ENCODE data around the gene SPIRE1.

Gene SPIRE1

DNA sequence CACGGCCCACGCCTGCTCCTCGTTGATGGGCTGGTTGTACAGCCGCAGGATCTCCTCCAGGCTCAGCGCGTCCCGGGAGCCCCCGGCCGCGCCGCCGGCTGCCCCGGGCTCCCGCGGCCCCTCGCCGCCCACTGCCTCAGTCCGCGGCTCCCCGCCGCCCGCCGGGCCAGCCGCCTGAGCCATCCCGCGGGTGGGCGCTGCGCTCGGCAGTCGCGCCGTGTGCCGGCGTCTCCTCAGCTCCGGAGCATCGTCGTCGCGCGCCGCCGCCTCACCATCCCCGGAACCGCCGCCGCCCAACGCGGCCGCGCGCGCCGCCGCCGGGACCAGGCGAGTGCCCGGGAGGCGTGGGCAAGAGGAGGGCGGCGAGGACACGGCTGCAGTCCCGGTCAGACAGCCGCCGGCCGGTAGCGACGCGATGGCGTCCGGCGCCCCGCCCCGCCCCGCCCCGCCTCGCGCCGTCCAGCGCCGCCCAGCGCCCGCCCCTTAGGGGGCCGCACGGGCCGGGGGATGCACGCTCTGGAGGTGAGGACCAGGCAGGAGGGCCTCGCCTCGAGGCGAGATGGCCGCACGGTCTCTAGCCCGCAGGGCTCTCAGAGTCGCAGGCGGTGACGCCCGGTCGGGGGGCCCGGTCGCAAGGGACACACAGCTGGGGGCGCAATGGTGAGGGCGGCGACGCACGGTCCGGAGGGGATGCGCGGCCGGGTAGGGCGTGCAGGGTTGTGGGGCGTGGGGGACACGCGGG lies at the start of gene SPIRE1:
TSS of gene SPIRE1 (minus strand) at position 424 of the 742 bp plus-strand sequence. CDS start at position 183, 241 bp downstream.
- Mint-ChIP-seq H3K4me1 (ENCODE audit: low read depth) (peaks cover 32% of the 10 kb centered on the region), H3K27me3 (ENCODE audit: low read depth) (peaks cover 16% of the 10 kb centered on the region), H3K9me3 (no peaks in the 10 kb centered on the region), H3K4me3 (peak within 1 kb of the TSS; percentile 86), H3K36me3 (ENCODE audit: low read depth) (peaks cover 7% of the 10 kb centered on the region), H3K27ac (peak within 1 kb of the TSS; percentile 81)
- peak; percentile 60 for DNase-seq (ENCODE audit: low spot score)

DNA sequence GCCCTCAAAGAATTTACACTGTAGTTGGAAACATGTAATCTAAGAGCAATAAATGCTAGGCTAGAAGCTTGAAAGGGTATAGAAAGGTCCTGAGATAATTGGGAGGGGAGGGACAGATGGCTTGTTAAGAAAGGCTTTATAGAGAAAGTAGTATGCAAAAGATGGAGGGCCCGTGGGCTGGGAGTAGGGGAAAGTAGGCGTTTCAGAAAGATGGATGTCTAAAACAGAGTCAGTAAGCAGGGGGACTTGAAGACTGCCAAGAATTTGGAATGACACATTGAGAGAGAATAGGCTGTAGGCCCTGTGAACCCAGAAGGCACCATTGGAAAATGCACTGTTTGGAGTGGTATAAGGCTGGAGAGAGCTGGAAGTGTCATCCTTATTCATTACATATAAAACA lies 45.8 kb upstream of the SPIRE1 start:
- Mint-ChIP-seq H3K4me1 (ENCODE audit: low read depth) (peaks cover 33% of the 10 kb centered on the region), H3K9me3 (no peaks in the 10 kb centered on the region), H3K27ac (peak overlapping the region; percentile 92), H3K36me3 (ENCODE audit: low read depth) (peaks cover 42% of the 10 kb centered on the region), H3K27me3 (ENCODE audit: low read depth) (no peaks in the 10 kb centered on the region), H3K4me3 (peak overlapping the region; percentile 90)
- DNase-seq (ENCODE audit: low spot score) = no peak

DNA sequence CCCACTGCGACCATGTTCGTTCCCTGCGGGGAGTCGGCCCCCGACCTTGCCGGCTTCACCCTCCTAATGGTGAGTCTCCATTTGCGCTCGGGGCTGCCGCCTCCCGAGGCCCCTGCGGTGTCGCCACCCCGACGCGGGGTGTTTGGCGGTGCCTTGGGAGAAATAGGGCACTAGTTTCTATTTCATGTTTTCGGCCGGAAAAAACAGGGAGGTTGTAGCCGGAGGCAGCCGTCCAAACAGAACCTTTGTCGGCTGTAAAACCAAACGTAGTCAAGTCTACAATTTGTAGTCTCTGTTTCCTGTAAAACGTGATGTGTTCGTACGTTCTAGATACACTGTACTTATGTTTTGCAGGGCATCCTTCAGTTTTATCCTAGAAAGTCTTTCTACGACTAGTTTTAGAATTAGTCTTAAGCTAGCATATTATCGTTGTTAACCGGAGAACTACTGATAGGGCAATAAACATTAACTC lies 45.2 kb upstream of the SPIRE1 start:
- H3K27me3 Mint-ChIP-seq (ENCODE audit: low read depth) = no peaks in the 10 kb centered on the region
- no peak for DNase-seq (ENCODE audit: low spot score)
- H3K27ac Mint-ChIP-seq = peak overlapping the region; percentile 92
- H3K9me3 Mint-ChIP-seq = no peaks in the 10 kb centered on the region
- peaks cover 34% of the 10 kb centered on the region for H3K4me1 Mint-ChIP-seq (ENCODE audit: low read depth)
- H3K36me3 Mint-ChIP-seq (ENCODE audit: low read depth) = peaks cover 45% of the 10 kb centered on the region
- H3K4me3 Mint-ChIP-seq = peak overlapping the region; percentile 90

DNA sequence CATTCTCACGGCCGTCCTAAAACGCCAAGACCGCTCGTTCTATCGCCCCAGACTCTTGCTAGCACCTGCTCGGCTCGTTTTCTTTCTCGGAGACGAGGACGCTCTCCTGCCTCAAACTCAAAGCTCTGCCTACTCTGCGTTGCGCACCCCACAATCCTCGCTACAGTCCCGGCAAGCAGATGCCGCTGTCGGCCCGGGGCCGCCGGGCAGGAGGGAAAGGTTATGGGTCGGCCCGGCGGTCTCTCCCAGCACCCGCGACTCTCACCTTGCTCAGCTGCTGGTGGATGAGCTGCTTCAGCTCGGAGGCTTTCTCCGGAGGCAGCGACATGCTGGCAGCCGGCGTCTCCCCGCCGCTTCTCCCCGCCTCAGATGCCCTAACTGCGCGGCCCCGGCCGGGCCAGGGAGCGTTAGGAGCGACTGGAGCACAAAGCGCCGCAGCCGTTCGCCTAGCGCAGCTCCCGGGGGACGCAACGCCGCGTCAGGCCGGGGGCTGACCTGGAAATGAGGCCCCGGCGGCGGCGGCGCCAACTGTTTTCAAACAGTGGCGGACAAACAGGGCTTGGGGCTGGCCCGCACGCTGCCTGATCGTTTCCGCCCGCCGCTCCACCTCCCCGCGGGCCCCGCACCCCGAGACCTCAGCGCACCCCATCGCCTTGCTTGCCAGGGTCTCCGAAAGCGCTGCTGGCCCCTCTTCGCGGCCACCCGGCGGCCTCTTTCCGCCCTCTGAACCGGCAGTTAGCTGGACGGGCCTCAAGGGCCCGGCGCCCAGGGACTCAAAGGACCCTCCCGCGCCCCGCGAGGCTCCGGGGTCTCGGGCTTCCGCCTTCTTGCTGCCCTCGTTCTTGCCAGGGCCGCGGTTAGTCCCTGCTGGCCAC lies 44.6 kb upstream of the SPIRE1 start, which contains the start of the genes CEP76 and PSMG2:
TSS of gene CEP76 (minus strand) at position 503 of the 875 bp plus-strand sequence. CDS start at position 328, 175 bp downstream.
TSS of gene PSMG2 (plus strand) at position 822 of the 875 bp plus-strand sequence. CDS start 66 bp downstream, outside the sequence.
- peak within 1 kb of the TSS; percentile 92 for H3K27ac Mint-ChIP-seq
- H3K4me1 Mint-ChIP-seq (ENCODE audit: low read depth) = peaks cover 34% of the 10 kb centered on the region
- no peaks in the 10 kb centered on the region for H3K9me3 Mint-ChIP-seq
- no peaks in the 10 kb centered on the region for H3K27me3 Mint-ChIP-seq (ENCODE audit: low read depth)
- H3K36me3 Mint-ChIP-seq (ENCODE audit: low read depth) = peaks cover 44% of the 10 kb centered on the region
- peak within 1 kb of the TSS; percentile 90 for H3K4me3 Mint-ChIP-seq
- DNase-seq (ENCODE audit: low spot score) = peak; percentile 84

DNA sequence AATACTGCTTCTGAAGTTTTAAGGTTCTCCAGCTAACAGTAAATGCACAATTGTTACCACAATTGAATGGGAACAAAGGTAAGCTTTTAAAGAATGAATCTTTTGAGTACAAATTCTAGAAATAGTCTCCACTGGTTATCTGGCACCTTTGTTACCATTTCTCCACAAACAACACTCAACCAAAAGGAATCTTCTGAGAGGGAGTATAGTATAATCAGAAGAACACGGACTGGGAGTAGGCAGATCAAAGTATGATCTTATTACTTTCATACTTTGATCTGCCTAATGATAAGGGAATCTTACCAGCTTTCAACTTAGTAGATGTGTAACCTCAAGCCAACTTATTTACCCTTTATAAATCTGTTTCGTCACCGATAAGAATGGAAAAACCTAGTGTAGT lies 43.3 kb upstream of the SPIRE1 start:
- Mint-ChIP-seq H3K4me1 (ENCODE audit: low read depth) (peaks cover 35% of the 10 kb centered on the region), H3K36me3 (ENCODE audit: low read depth) (peaks cover 46% of the 10 kb centered on the region), H3K27me3 (ENCODE audit: low read depth) (no peaks in the 10 kb centered on the region), H3K9me3 (no peaks in the 10 kb centered on the region), H3K4me3 (peak overlapping the region; percentile 90), H3K27ac (peak overlapping the region; percentile 92)
- no peak for DNase-seq (ENCODE audit: low spot score)

DNA sequence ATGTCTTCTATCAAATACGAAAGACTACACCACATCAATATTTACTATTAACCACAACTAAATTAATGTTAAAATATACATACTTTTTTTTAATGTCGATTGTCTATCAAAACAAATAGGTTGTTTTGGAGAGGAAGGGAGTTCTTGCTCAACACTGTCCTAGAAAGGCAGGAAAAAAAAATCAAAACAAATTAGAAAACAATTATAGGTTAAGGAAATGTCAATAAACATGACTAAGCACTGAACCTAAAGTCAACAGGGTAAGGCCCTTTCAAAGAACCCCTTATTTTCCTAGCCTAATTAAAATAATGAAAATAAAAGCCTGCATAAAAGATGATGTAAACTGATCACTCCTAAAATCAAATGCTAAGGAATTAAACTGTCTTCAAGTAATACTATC lies 41.8 kb upstream of the SPIRE1 start:
- H3K27ac Mint-ChIP-seq = no peak overlapping the region
- H3K4me1 Mint-ChIP-seq (ENCODE audit: low read depth) = peaks cover 26% of the 10 kb centered on the region
- no peak for DNase-seq (ENCODE audit: low spot score)
- H3K27me3 Mint-ChIP-seq (ENCODE audit: low read depth) = no peaks in the 10 kb centered on the region
- H3K36me3 Mint-ChIP-seq (ENCODE audit: low read depth) = peaks cover 41% of the 10 kb centered on the region
- no peaks in the 10 kb centered on the region for H3K9me3 Mint-ChIP-seq
- H3K4me3 Mint-ChIP-seq = no peak overlapping the region

DNA sequence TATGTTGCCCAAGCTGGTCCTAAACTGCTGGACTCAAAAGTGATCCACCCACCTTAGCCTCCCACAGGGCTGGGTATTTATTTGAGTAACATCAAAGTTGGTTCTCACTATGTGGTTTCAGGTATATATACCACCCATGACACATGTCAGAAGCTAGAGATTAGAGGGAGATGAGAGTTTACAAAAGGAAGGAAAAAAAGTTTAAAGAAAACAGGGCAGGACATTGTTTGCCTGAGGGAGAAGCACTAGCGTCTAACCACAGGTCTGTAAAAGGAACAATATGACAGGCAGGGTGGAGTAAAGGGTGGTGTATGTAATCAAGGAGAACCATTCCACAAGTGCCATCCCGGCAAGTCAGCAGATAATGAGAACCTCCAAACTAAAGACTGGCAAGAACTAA lies 36.1 kb upstream of the SPIRE1 start:
- H3K36me3 Mint-ChIP-seq (ENCODE audit: low read depth) = peaks cover 35% of the 10 kb centered on the region
- peaks cover 23% of the 10 kb centered on the region for H3K4me1 Mint-ChIP-seq (ENCODE audit: low read depth)
- peak; percentile 13 for DNase-seq (ENCODE audit: low spot score)
- H3K27ac Mint-ChIP-seq = peak overlapping the region; percentile 0
- no peaks in the 10 kb centered on the region for H3K9me3 Mint-ChIP-seq
- no peaks in the 10 kb centered on the region for H3K27me3 Mint-ChIP-seq (ENCODE audit: low read depth)
- H3K4me3 Mint-ChIP-seq = no peak overlapping the region

DNA sequence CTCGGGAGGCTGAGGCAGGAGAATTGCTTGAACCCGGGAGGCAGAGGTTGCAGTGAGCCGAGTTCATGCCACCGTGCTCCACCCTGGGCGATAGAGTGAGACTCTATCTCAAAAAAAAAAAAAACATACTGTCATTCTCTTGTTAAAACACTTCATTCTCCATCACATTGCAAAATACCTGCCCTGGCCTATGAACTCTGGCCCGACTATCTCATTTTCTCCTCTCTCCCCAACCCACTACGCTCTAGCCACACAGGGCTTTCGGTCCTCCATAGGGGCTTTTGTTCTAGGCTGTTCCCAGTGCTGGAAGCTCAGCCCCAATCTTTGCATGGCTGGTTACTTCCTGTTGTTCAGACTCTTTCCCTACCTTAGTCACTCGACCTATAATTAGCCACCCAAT lies 34.3 kb upstream of the SPIRE1 start:
- Mint-ChIP-seq H3K4me3 (no peak overlapping the region), H3K27ac (peak overlapping the region; percentile 33), H3K9me3 (no peaks in the 10 kb centered on the region), H3K4me1 (ENCODE audit: low read depth) (peaks cover 22% of the 10 kb centered on the region), H3K36me3 (ENCODE audit: low read depth) (peaks cover 25% of the 10 kb centered on the region), H3K27me3 (ENCODE audit: low read depth) (no peaks in the 10 kb centered on the region)
- DNase-seq (ENCODE audit: low spot score) = no peak

DNA sequence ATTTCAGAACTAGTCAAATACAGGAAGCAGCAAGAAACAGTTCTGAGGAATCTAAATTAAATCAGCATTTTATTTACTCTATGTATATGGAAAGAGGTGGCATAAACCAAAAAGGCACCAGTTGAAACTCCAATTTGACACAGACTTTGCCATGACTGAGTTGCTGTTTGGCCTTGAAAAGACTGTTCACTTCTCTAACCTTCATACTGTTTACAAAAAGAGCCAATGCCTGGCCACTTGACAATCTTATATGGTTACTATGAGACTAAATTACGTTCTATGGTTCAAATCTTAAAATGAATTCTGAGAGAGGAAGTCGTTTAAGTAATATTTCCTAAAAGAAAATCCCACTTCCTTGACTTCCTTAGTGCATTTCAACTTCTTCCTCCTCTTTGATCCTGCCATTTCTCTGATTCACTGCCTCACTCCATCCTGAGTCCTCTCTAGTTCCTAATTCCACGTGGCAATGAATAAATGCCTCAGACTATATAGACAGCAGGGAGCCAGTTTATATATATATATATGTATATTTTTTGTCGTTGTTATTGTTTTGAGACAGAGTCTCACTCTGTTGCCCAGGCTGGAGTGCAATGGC lies 31.4 kb upstream of the SPIRE1 start:
- peaks cover 20% of the 10 kb centered on the region for H3K4me1 Mint-ChIP-seq (ENCODE audit: low read depth)
- DNase-seq (ENCODE audit: low spot score) = no peak
- no peak overlapping the region for H3K27ac Mint-ChIP-seq
- H3K27me3 Mint-ChIP-seq (ENCODE audit: low read depth) = no peaks in the 10 kb centered on the region
- H3K9me3 Mint-ChIP-seq = no peaks in the 10 kb centered on the region
- no peak overlapping the region for H3K4me3 Mint-ChIP-seq
- peaks cover 17% of the 10 kb centered on the region for H3K36me3 Mint-ChIP-seq (ENCODE audit: low read depth)

DNA sequence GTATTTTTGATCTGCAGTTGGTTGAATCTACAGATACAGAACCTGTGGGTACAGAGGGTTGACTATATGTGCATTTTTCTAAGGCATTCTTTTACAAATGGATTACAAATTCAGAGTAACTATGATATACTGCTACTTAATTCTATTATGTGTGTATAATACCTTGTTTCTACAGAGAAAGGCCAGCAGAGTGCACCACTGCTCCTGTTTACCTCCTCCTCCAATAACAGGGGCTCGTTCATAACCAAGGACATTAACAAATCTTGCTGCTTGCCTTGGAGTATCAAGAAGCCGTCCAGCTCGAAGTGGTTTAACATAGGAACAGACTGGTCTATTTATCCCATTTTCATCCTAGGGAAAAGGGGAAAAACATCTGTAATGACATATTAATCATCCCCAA lies 28.2 kb upstream of the SPIRE1 start:
- no peak overlapping the region for H3K27ac Mint-ChIP-seq
- peaks cover 5% of the 10 kb centered on the region for H3K36me3 Mint-ChIP-seq (ENCODE audit: low read depth)
- DNase-seq (ENCODE audit: low spot score) = no peak

DNA sequence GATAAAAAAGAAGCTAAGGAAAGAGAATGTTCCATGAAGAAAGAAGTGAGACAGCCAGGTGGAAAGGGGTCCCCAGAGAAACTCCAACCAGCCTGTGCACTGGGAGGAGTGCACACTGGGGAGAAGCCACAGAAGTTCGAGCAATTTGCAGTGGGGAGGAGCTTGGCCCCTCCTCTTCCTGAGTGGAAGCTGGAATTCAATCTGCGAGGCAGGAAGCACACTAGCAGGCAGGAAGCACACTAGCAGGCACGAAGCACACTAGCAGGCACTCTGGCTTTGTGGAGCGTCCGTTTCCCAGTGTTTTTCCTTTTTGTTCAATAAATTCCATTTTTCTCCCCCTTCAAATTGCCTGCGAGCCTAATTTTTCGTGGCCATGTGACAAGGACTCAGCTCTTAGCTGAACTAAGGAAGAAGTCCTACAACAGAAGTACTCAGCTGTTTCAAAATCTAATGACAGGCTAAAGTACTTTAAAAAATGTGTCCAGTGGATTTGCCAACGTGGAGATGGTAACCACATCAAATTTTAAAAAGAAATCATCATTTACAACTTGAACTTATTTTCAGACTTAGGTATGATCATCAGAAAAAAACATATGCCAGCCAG lies 21.4 kb upstream of the SPIRE1 start:
- peaks cover 7% of the 10 kb centered on the region for H3K4me1 Mint-ChIP-seq (ENCODE audit: low read depth)
- peaks cover 23% of the 10 kb centered on the region for H3K36me3 Mint-ChIP-seq (ENCODE audit: low read depth)
- no peaks in the 10 kb centered on the region for H3K9me3 Mint-ChIP-seq
- H3K4me3 Mint-ChIP-seq = peak overlapping the region; percentile 12
- peak overlapping the region; percentile 49 for H3K27ac Mint-ChIP-seq
- DNase-seq (ENCODE audit: low spot score) = no peak
- H3K27me3 Mint-ChIP-seq (ENCODE audit: low read depth) = no peaks in the 10 kb centered on the region

More for the DNA sequence above, 28.2 kb upstream of the SPIRE1 start:
- no peaks in the 10 kb centered on the region for H3K9me3 Mint-ChIP-seq
- H3K27me3 Mint-ChIP-seq (ENCODE audit: low read depth) = no peaks in the 10 kb centered on the region
- H3K4me1 Mint-ChIP-seq (ENCODE audit: low read depth) = peaks cover 7% of the 10 kb centered on the region
- H3K4me3 Mint-ChIP-seq = no peak overlapping the region

DNA sequence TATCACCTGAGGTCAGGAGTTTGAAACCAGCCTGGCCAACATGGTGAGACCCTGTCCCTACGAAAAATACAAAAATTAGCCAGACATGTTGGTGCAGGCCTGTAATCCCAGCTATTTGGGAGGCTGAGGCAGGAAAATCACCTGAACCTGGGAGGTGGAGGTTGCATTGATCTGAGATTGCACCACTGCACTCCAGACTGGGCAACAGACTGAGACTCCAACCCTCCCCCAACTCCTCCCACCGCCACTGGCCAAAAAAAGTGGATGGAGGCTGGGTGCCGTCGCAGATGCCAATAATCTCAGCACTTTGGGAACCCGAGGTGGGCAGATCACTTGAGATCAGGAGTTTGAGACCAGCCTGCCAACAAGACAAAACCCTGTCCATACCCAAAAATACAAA lies 10.1 kb upstream of the SPIRE1 start:
- H3K4me1 Mint-ChIP-seq (ENCODE audit: low read depth) = no peaks in the 10 kb centered on the region
- H3K27ac Mint-ChIP-seq = no peak overlapping the region
- DNase-seq (ENCODE audit: low spot score) = no peak
- H3K27me3 Mint-ChIP-seq (ENCODE audit: low read depth) = no peaks in the 10 kb centered on the region
- no peak overlapping the region for H3K4me3 Mint-ChIP-seq
- H3K36me3 Mint-ChIP-seq (ENCODE audit: low read depth) = peaks cover 6% of the 10 kb centered on the region
- H3K9me3 Mint-ChIP-seq = no peaks in the 10 kb centered on the region

DNA sequence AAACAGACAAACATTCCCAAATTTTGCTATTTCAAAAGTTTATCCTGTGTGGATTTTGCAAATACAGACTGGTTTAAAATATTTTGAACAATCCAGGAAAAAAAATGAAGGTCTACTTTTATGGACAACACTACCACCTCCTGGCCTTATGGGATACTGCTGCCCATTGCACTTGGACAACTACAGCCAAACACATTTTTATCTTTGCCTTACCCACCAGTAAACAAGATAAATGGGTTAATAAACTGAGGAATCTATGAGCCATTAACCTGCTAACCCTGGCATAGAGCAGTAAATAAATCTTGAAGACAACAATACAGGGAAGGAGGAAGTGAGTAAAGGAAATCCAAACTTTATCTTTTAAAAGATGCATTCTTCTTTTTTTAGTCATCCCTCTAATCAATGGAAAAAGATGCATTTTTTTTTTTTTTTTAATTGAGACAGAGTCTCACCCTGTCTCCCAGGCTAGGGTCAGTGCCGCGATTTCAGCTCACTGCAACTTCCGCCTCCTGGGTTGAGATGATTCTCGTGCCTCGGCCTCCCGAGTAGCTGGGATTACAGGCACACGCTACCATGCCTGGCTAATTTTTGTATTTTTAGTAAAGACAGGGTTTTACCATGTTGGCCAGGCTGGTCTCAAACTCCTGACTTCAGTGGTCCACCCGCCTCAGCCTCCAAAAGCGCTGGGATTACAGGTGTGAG lies 2.1 kb upstream of the SPIRE1 start:
- no peak overlapping the region for H3K4me3 Mint-ChIP-seq

More for the DNA sequence above, 2.1 kb upstream of the SPIRE1 start:
- Mint-ChIP-seq H3K4me1 (ENCODE audit: low read depth) (peaks cover 17% of the 10 kb centered on the region), H3K27ac (no peak overlapping the region), H3K9me3 (no peaks in the 10 kb centered on the region), H3K27me3 (ENCODE audit: low read depth) (peaks cover 16% of the 10 kb centered on the region), H3K36me3 (ENCODE audit: low read depth) (peaks cover 5% of the 10 kb centered on the region)
- peak; percentile 15 for DNase-seq (ENCODE audit: low spot score)

Data from T-helper 2 cell treated with Interferon-gamma antibody and Interleukin-4, amounts not matched to agents 5 μg/mL and 100 μg/mL, for 36 hours (primary cell).